Activated CD4-positive, alpha-beta T cell treated with anti-CD3 and anti-CD28 coated beads, Interleukin-2, Interleukin-4, amounts not matched to agents 100 ng/mL and 50 ng/mL, durations not matched to agents 16 hours and 8 hours (primary cell): Measurements from ENCODE around the gene USP17L21.
"Not testable (repeated sequence)": the region's sequence is repeated elsewhere in the genome, so short reads cannot be mapped to it uniquely, and the experiment has no call there.

ENCODE experiments used
- DNase-seq: peaks from one replicate; pipeline ENCODE4 v3.0.0-alpha.2; 2020; ENCODE audit warnings: low spot score

Gene USP17L21

GRCh38 chr4:9262572-9262971 lies at the start of gene USP17L21:
Gene USP17L21, plus strand, starts transcription at chr4:9262872. Its CDS starts 0 bp downstream, at chr4:9262872.
- not testable (repeated sequence) for DNase-seq

GRCh38 chr4:9214701-9215100 lies 48.0 kb upstream of the USP17L21 start:
- DNase-seq: not testable (repeated sequence)

GRCh38 chr4:9215105-9215504 lies 47.6 kb upstream of the USP17L21 start, which contains the start of gene USP17L11:
Gene USP17L11, plus strand, starts transcription at chr4:9215405. Its CDS starts 0 bp downstream, at chr4:9215405.
- DNase-seq: not testable (repeated sequence)

GRCh38 chr4:9219852-9220251 lies 42.8 kb upstream of the USP17L21 start, which contains the start of gene USP17L12:
Gene USP17L12, plus strand, starts transcription at chr4:9220152. Its CDS starts 0 bp downstream, at chr4:9220152.
- not testable (repeated sequence) for DNase-seq

GRCh38 chr4:9224596-9224995 lies 38.1 kb upstream of the USP17L21 start, which contains the start of gene USP17L13:
Gene USP17L13, plus strand, starts transcription at chr4:9224896. Its CDS starts 0 bp downstream, at chr4:9224896.
- not testable (repeated sequence) for DNase-seq

- DNase-seq: peak; percentile 0
Observed at GRCh38 chr4:9230249-9230648, 32.4 kb upstream of the USP17L21 start.

- DNase-seq: not testable (repeated sequence)
Observed at GRCh38 chr4:9234085-9234484, 28.6 kb upstream of the USP17L21 start, which contains the start of gene USP17L15. Gene USP17L15, plus strand, starts transcription at chr4:9234385. Its CDS starts 0 bp downstream, at chr4:9234385.

- not testable (repeated sequence) for DNase-seq
Observed at GRCh38 chr4:9238461-9238860, 24.2 kb upstream of the USP17L21 start.

GRCh38 chr4:9243579-9243978 lies 19.1 kb upstream of the USP17L21 start, which contains the start of gene USP17L17:
Gene USP17L17, plus strand, starts transcription at chr4:9243879. Its CDS starts 0 bp downstream, at chr4:9243879.
- DNase-seq: not testable (repeated sequence)

- peak; percentile 0 for DNase-seq
Observed at GRCh38 chr4:9247953-9248680, 14.6 kb upstream of the USP17L21 start, which contains the start of gene USP17L18. Gene USP17L18, plus strand, starts transcription at chr4:9248630. Its CDS starts 0 bp downstream, at chr4:9248630.

GRCh38 chr4:9253078-9253477 lies 9.6 kb upstream of the USP17L21 start, which contains the start of gene USP17L19:
Gene USP17L19, plus strand, starts transcription at chr4:9253378. Its CDS starts 0 bp downstream, at chr4:9253378.
- not testable (repeated sequence) for DNase-seq

GRCh38 chr4:9257824-9258223 lies 4.8 kb upstream of the USP17L21 start, which contains the start of gene USP17L20:
Gene USP17L20, plus strand, starts transcription at chr4:9258124. Its CDS starts 0 bp downstream, at chr4:9258124.
- not testable (repeated sequence) for DNase-seq

- DNase-seq: not testable (repeated sequence)
Observed at GRCh38 chr4:9267319-9267718, 4.6 kb downstream of the USP17L21 start, which contains the start of gene USP17L22. Gene USP17L22, plus strand, starts transcription at chr4:9267619. Its CDS starts 0 bp downstream, at chr4:9267619.

- DNase-seq: peak; percentile 0
Observed at GRCh38 chr4:9271719-9272118, 9.0 kb downstream of the USP17L21 start.
